ENCODE data around the gene B9D2.

Gene B9D2

DNA sequence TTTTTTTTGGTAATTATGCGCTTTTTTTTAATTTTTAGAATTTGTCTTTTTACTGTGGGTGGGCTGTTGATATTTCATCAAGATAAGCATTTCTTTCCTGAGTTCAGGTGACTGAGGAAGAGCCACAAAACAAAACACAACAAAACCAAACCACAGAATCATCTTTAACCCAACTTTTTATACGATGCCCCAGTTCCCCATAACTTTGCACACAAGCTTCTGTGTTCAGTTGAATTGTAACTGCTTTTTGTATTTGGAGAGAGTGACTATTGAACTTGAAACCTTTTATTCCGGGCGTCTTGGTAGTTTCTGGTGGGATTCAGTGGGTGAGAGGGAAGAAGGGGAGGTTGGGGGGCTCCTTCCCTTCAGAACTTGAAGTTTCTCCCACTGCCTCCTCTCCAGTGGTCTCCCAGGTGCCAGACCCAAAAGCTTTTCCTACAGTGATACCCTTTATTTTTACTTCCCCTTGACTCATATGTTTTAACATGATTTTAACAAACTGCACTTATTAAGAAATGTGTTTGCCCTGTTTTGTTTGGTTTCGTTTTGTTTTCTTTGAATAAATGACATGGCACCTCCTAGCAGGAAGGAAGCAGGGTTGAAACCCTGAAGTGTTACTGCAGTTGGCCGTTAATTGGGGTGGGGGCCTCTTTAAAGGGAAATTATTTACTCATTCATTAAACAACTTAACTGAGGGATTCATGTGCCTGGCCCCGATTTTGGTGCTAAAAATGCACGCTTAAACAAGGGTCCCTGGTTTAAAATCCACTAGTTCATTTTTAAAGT lies 56.7 kb downstream of the B9D2 start:
- intact Hi-C loops (cut with DNase I; ENCODE audit: low total_unique reads), result loop anchor here (5.0 kb wide), 1 partner anchor 45 kb away; the partner anchor contains the start of gene HNRNPUL1
- H3K27me3 ChIP-seq, result no peaks in the 10 kb centered on the region
- DNase-seq, result no peak
- peaks cover 46 to 58% (median 55%) of the 10 kb centered on the region in 3 donors for H3K36me3 ChIP-seq
- H3K4me1 ChIP-seq, result peaks cover 4 to 34% (median 27%) of the 10 kb centered on the region in 4 donors
- TF ChIP-seq, protein P1, sequence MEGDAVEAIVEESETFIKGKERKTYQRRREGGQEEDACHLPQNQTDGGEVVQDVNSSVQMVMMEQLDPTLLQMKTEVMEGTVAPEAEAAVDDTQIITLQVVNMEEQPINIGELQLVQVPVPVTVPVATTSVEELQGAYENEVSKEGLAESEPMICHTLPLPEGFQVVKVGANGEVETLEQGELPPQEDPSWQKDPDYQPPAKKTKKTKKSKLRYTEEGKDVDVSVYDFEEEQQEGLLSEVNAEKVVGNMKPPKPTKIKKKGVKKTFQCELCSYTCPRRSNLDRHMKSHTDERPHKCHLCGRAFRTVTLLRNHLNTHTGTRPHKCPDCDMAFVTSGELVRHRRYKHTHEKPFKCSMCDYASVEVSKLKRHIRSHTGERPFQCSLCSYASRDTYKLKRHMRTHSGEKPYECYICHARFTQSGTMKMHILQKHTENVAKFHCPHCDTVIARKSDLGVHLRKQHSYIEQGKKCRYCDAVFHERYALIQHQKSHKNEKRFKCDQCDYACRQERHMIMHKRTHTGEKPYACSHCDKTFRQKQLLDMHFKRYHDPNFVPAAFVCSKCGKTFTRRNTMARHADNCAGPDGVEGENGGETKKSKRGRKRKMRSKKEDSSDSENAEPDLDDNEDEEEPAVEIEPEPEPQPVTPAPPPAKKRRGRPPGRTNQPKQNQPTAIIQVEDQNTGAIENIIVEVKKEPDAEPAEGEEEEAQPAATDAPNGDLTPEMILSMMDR (IDR thresholded peaks at IDR 0.05), result no peak
- H3K4me3 ChIP-seq, result no peak overlapping the region
- peak overlapping the region; percentile 88 to 91 for H3K27ac ChIP-seq
- no peaks in the 10 kb centered on the region for H3K9me3 ChIP-seq

DNA sequence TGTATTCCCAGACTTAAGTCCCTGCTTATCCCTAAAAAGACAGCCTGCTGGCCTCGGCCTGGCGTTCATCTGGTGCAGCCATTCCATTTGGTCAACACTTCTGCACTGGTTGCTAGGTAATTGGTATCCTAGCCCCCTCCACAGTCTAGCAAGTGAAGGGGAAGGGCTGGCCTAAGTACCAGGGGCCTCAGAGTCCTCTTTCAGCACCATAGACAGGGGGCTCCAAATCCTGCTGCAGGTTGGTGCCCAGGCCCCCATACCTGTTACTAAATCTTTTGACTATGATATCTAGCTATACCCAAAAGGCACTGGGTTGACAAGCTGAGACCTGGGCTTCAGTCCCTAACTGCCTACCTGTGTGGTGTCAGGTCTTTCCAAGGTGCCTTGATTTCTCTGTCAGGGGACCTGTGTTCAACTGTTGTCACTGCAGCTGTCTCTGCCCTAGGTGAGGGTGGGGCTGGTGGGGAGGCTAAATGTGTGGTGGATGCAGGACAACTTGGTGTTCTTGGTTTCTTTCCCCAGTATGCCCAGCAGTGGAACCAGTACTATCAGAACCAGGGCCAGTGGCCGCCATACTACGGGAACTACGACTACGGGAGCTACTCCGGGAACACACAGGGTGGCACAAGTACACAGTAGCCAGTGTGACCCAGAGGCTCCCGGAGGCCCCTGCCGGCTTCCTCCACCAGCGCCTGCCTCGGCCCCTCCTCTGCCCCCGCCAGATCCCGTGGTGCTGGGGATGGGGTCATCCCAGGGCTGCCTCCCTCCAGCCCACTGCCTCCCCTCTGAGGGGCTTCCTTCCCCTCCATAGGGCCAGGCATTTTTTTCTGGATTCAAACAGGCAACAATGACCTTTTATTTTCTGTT lies 57.8 kb downstream of the B9D2 start:
- H3K36me3 ChIP-seq, result peaks cover 46 to 67% (median 61%) of the 10 kb centered on the region in 3 donors

DNA sequence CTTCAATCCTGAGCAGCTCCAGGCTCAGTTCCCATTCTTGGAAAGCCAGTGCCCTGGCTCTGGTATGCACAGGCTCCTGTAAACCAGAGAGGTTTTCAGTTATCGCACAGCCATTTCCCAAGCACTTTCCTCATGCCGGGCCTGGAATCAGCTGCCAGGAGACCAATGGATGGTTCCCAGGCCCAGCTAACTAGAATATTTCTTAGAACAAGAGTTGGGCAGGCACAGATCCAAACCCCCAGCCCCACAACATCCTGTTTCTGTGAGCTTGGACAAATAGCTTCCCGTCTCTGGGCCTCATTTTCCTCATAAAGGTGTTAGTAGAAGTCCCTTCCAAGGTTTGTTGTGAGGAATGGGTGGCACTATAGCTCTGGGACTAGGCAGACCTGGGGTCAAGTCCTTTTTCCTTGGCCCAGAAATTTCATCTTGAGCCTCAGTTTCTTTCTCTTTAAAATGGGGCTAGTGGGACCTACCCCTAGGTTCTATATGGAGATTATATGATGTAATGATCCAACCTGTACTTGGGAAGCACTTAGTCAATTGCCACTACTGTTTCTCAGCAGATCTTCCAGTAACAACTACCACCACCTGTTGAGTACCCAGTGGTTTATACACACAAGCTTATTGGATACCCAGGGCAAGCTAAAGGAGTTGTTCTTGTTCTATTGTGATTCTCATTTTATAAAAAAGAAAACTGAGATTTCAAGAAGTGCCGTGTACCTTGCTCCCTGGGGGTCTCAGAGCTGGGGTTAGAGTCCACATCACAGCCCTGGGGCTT lies 59.1 kb downstream of the B9D2 start:
- Histone ChIP-seq H3K9me3 (no peaks in the 10 kb centered on the region), H3K36me3 (peaks cover 46 to 77% (median 71%) of the 10 kb centered on the region in 3 donors), H3K27me3 (no peaks in the 10 kb centered on the region), H3K27ac (peak overlapping the region in 1 of 2 donors; percentile 1), H3K4me1 (peaks cover 4 to 33% (median 25%) of the 10 kb centered on the region in 4 donors), H3K4me3 (no peak overlapping the region)
- intact Hi-C loops (cut with DNase I; ENCODE audit: low total_unique reads), result loop anchor here (5.0 kb wide), 1 partner anchor 43 kb away; the partner anchor contains the start of gene HNRNPUL1
- DNase-seq, result no peak
- TF ChIP-seq, protein P1 (IDR thresholded peaks at IDR 0.05), result no peak

More for the DNA sequence above, 57.8 kb downstream of the B9D2 start:
- H3K4me1 ChIP-seq, result peaks cover 4 to 26% (median 21%) of the 10 kb centered on the region in 4 donors
- no peak overlapping the region for H3K4me3 ChIP-seq
- H3K27me3 ChIP-seq, result no peaks in the 10 kb centered on the region
- H3K27ac ChIP-seq, result peak overlapping the region; percentile 17 to 21
- TF ChIP-seq, protein P1 (IDR thresholded peaks at IDR 0.05), result no peak
- DNase-seq, result no peak
- no peaks in the 10 kb centered on the region for H3K9me3 ChIP-seq
- intact Hi-C loops (cut with DNase I; ENCODE audit: low total_unique reads), result loop anchor here (5.0 kb wide), 1 partner anchor 44 kb away; the partner anchor contains the start of gene HNRNPUL1

Data from tibial artery (tissue), 4 donors.